C1 segment of cervical spinal cord (tissue), 14 donors: ENCODE measurements around the gene DUSP23.

Experiments used
- DNase-seq, 14 donors: peaks; one replicate each; lab custom pipeline; 2025; lab: John Stamatoyannopoulos, UW

DUSP23 gene

GRCh38 chr1:159780583-159781582 is at the start of gene DUSP23:
DUSP23 (plus strand) TSS chr1:159780962; CDS start chr1:159781101, 139 bp downstream.
- DNase-seq = peak; percentile 81 to 97 (median 93)

- no peak for DNase-seq
These were observed 43.4 kb upstream of the DUSP23 start for GRCh38 chr1:159737238-159737916.

- DNase-seq = no peak
These were observed 36.9 kb upstream of the DUSP23 start for GRCh38 chr1:159743651-159744410.

- no peak for DNase-seq
These were observed 34.1 kb upstream of the DUSP23 start for GRCh38 chr1:159746666-159747065.

- DNase-seq = no peak
These were observed 32.4 kb upstream of the DUSP23 start for GRCh38 chr1:159748370-159748769.

- DNase-seq = no peak
These were observed 31.1 kb upstream of the DUSP23 start for GRCh38 chr1:159749630-159750029.

- DNase-seq = no peak
These were observed 30.1 kb upstream of the DUSP23 start for GRCh38 chr1:159750621-159751020.

- DNase-seq = no peak
These were observed 29.7 kb upstream of the DUSP23 start for GRCh38 chr1:159751031-159751430.

GRCh38 chr1:159752135-159752580 is 28.6 kb upstream of the DUSP23 start:
- DNase-seq = no peak

GRCh38 chr1:159753386-159753785 is 27.4 kb upstream of the DUSP23 start:
- no peak for DNase-seq

- DNase-seq = no peak
These were observed 25.2 kb upstream of the DUSP23 start for GRCh38 chr1:159755451-159756007.

GRCh38 chr1:159756397-159756796 is 24.4 kb upstream of the DUSP23 start:
- DNase-seq = no peak

- no peak for DNase-seq
These were observed 17.1 kb upstream of the DUSP23 start for GRCh38 chr1:159763686-159764085.

- no peak for DNase-seq
These were observed 15.0 kb upstream of the DUSP23 start for GRCh38 chr1:159765806-159766205.

- no peak for DNase-seq
These were observed 9.5 kb upstream of the DUSP23 start for GRCh38 chr1:159771127-159771895.

GRCh38 chr1:159774465-159774864 is 6.3 kb upstream of the DUSP23 start:
- no peak for DNase-seq

- DNase-seq = no peak
These were observed 5.0 kb upstream of the DUSP23 start for GRCh38 chr1:159775716-159776115.

- no peak for DNase-seq
These were observed 2.5 kb upstream of the DUSP23 start for GRCh38 chr1:159778266-159778665.

GRCh38 chr1:159779403-159779851 is 1.3 kb upstream of the DUSP23 start:
- DNase-seq = no peak

- DNase-seq = peak in 1 of 14 donors; percentile 1
These were observed 1.2 kb downstream of the DUSP23 start for GRCh38 chr1:159781992-159782391.

GRCh38 chr1:159783724-159784123 is 3.0 kb downstream of the DUSP23 start:
- DNase-seq = no peak
